ENCODE measurements around the gene TMTC1. TPM values are rescaled to one million over a fixed set of nuclear protein-coding genes. Genes with fewer than 3 reads are reported as not detected.

TMTC1 gene
- total and polyA plus RNA-seq, 9 of the 15 experiments (the other 6 are each of a cell fraction or from before 2014, with no cell fraction given) = under 0.01 to 0.18 (median 0.06) TPM; not detected in 2

DNA sequence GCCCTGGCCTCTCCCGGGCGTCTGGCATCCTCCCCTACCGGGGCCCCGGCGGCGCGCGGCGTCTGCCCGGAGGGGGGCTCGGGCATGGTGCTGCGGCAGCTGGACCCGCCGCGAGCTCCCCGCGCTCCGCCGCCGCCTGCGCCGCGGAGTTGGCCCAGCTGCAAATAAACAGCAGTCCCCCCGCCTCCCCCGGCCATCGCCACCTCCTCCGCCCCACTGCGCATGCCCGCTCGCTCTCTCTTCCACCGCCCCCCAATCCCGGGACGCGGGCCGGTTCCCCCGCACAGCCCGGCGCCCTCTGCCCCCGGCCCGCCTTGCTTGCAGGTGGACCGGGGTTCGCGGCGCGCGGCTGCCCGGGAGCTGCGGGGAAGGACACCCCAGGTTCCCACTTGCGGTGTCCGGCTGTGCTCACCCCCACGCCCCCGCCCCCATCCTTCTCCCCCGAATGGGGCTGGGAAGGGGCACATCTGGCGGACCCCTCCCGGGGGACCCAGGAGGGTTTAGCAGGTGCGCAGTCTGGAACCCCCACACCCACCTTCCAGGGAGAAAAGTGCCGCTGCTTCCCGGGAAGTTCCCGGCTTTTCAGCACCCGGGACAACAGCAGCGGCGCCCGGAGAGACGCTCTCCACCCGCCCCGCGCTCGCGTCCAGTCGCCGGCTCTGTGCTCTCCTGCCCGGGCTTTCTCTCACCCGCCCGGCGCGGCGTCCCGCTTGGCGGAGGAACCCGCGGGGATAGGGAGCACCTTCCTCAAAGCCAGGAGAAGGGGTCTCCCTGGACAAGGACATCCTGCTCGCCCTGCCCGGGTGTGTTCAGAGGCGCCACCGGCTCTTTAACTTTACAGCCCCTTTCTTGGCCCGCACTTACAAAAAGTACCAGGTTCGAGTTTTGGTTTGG lies at the start of gene TMTC1 (continued):
- no peak for TF ChIP-seq ZKSCAN8 (CRISPR knock-in tag; IDR thresholded peaks at IDR 0.05)

DNA sequence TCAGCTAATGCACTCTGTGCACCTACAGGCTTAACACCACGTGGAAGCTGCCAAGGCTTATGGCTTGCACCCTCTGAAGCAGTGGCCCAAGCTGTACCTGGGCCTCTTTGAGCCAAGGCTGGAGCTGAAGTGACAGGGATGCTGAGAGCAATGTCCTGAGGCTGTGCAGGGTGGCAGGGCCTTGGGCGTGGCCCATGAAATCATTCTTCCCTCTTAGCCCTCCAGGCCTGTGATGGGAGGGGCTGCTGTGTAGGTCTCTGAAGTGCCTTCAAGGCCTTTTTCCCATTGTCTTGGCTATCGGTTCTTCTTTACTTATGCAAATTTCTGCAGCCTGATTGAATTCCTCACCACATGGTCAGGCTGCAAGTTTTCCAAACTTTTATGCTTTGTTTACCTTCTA lies 47.4 kb upstream of the TMTC1 start:
- DNase-seq (ENCODE audit: extremely low read depth in 1 of 4, low spot score in 3 of 4) (no peak), ATAC-seq (no peak), FAIRE-seq (no peak)
- H3K9me1 ChIP-seq (ENCODE audit: control insufficient read depth, insufficient read depth, low read length) = no peaks in the 10 kb centered on the region
- intact Hi-C loops (cut with micrococcal nuclease) (no loop called here), in situ Hi-C loops (cut with MboI) (no loop called here)
- H3K4me2 ChIP-seq (ENCODE audit: insufficient read depth, low read length) = no peak overlapping the region
- BruUV-seq (replicated peaks) = no TSS peak
- no peaks in the 10 kb centered on the region for H3K9me3 ChIP-seq (replicated peaks; ENCODE audit: control insufficient read depth, insufficient read depth, low read depth, low read length)
- H3K27me3 ChIP-seq (ENCODE audit: control insufficient read depth in 2 of 2, insufficient read depth in 2 of 2, low read length in 2 of 2) = no peaks in the 10 kb centered on the region
- H2AFZ ChIP-seq (ENCODE audit: low read depth, low read length) = no peak overlapping the region
- H3K79me2 ChIP-seq (ENCODE audit: control insufficient read depth, insufficient read depth, low read length) = no peaks in the 10 kb centered on the region
- POLR2A ChIA-PET = no interaction called here
- no peak overlapping the region for H3K4me3 ChIP-seq
- H3K4me1 ChIP-seq (replicated peaks in 1 of 2; ENCODE audit: control insufficient read depth in 2 of 2, insufficient read depth in 2 of 2, low read length in 2 of 2) = no peaks in the 10 kb centered on the region
- H3K9ac ChIP-seq (ENCODE audit: insufficient read depth in 1 of 2, low read depth in 2 of 2, low read length in 2 of 2) = no peak overlapping the region
- TF ChIP-seq NEUROD1 (IDR thresholded peaks at IDR 0.05; ENCODE audit: borderline replicate concordance, low read depth, low read length, partially characterized antibody) = no peak
- TF ChIP-seq ZNF41 (CRISPR knock-in tag; conservative IDR thresholded peaks at IDR 0.05) = no peak
- no peak for TF ChIP-seq TCFL5 (CRISPR knock-in tag; conservative IDR thresholded peaks at IDR 0.05)
- no peak for TF ChIP-seq ZKSCAN3 (CRISPR knock-in tag; IDR thresholded peaks at IDR 0.05)
- no peak for TF ChIP-seq PHB2 (IDR thresholded peaks at IDR 0.05; ENCODE audit: low read depth)
- TF ChIP-seq ELF1 (tag; IDR thresholded peaks at IDR 0.05) = no peak
- no peak for TF ChIP-seq ZNF133 (CRISPR knock-in tag; IDR thresholded peaks at IDR 0.05)
- no peak for TF ChIP-seq BRD4 (IDR thresholded peaks at IDR 0.05)
- no peak for TF ChIP-seq CAMTA2 (CRISPR knock-in tag; conservative IDR thresholded peaks at IDR 0.05)
- 0% methylated on average over 3 of the region's 3 CpGs for WGBS (ENCODE audit: insufficient coverage, low coverage, missing lambda C conversion rate)
- H3K27ac ChIP-seq (ENCODE audit: extremely low read depth, low read depth, low read length) = no peak overlapping the region
- CTCF ChIA-PET (ENCODE audit: low intra/inter-chr PET ratio) = no interaction called here
- H3K36me3 ChIP-seq (ENCODE audit: control insufficient read depth, insufficient read depth, low read length) = no peaks in the 10 kb centered on the region
- H4K20me1 ChIP-seq (replicated peaks; ENCODE audit: control insufficient read depth, insufficient read depth, low read length) = no peaks in the 10 kb centered on the region

Data from K562 (cell line).